ENCODE results near the gene ANKRD33B. TPM values are rescaled to one million over a fixed set of nuclear protein-coding genes. Genes with fewer than 3 reads are reported as not detected.

Gene ANKRD33B
- total and polyA plus RNA-seq, 2 experiments from 2014 or later: 2.9 to 15.4 TPM

- Histone ChIP-seq H3K27me3 (ENCODE audit: insufficient read depth) (no peaks in the 10 kb centered on the region), H3K36me3 (ENCODE audit: insufficient read depth) (no peaks in the 10 kb centered on the region), H3F3A (replicated peaks; ENCODE audit: low read depth) (0 out of 2 replicates have a peak, but pooled peaks cover 3% of the 10 kb centered on the region), H3K9me2 (ENCODE audit: insufficient read depth) (no peaks in the 10 kb centered on the region), H3K4me1 (ENCODE audit: insufficient read depth) (no peaks in the 10 kb centered on the region), H3K4me2 (no peak overlapping the region), H4K20me1 (replicated peaks; ENCODE audit: insufficient read depth) (0 out of 2 replicates have a peak, but pooled peaks cover 3% of the 10 kb centered on the region), H3K27ac (ENCODE audit: low read depth) (no peak overlapping the region), H3K4me3 (no peak overlapping the region), H2AFZ (no peak overlapping the region), H3K79me2 (replicated peaks; ENCODE audit: insufficient read depth) (peaks cover 5% of the 10 kb centered on the region; the same call in 1 of the 2 replicates)
- Mint-ChIP-seq H3K27me3 (ENCODE audit: insufficient read depth, low read depth, poor library complexity) (peaks cover 5% of the 10 kb centered on the region), H3K4me1 (peaks cover 19% of the 10 kb centered on the region; the same call in 2 of the 3 replicates), H3K4me3 (no peak overlapping the region), H3K27ac (no peak overlapping the region), H3K9me3 (no peaks in the 10 kb centered on the region), H3K36me3 (ENCODE audit: low read depth) (peaks cover 17% of the 10 kb centered on the region)
- no peak; the same call in 2 of the 3 replicates for ATAC-seq
- TF ChIP-seq CTCF (conservative IDR thresholded peaks at IDR 0.05; ENCODE audit: low read depth in 2 of 2) (0 out of 4 replicates have a peak, but pooled peaks of 1 of the 2 experiments have one; percentile 6), ZNF114 (CRISPR knock-in tag; IDR thresholded peaks at IDR 0.05) (no peak), ZNF462 (CRISPR knock-in tag; IDR thresholded peaks at IDR 0.05) (no peak)
- no peak for DNase-seq (ENCODE audit: low spot score)
Observed at GRCh38 chr5:10652151-10652550, 88.3 kb downstream of the ANKRD33B start.

GRCh38 chr5:10652606-10653005 is 88.7 kb downstream of the ANKRD33B start:
- H3K9me2 ChIP-seq (ENCODE audit: insufficient read depth): no peaks in the 10 kb centered on the region
- H3K27me3 ChIP-seq (ENCODE audit: insufficient read depth): no peaks in the 10 kb centered on the region
- H3K9me3 Mint-ChIP-seq: no peaks in the 10 kb centered on the region
- no peaks in the 10 kb centered on the region for H3K36me3 ChIP-seq (ENCODE audit: insufficient read depth)
- no peaks in the 10 kb centered on the region for H4K20me1 ChIP-seq (replicated peaks; ENCODE audit: insufficient read depth)
- H3F3A ChIP-seq (replicated peaks; ENCODE audit: low read depth): 0 out of 2 replicates have a peak, but pooled peaks cover 3% of the 10 kb centered on the region
- no peak overlapping the region for H2AFZ ChIP-seq
- ATAC-seq: no peak
- H3K27ac Mint-ChIP-seq: no peak overlapping the region
- no peak overlapping the region for H3K4me3 Mint-ChIP-seq
- no peak overlapping the region for H3K4me2 ChIP-seq
- DNase-seq (ENCODE audit: low spot score): no peak
- peaks cover 19% of the 10 kb centered on the region; the same call in 2 of the 3 replicates for H3K4me1 Mint-ChIP-seq
- H3K79me2 ChIP-seq (replicated peaks; ENCODE audit: insufficient read depth): 0 out of 2 replicates have a peak, but pooled peaks cover under 1% of the 10 kb centered on the region
- no peak overlapping the region for H3K27ac ChIP-seq (ENCODE audit: low read depth)
- peaks cover 5% of the 10 kb centered on the region for H3K27me3 Mint-ChIP-seq (ENCODE audit: insufficient read depth, low read depth, poor library complexity)
- no peak overlapping the region for H3K4me3 ChIP-seq
- H3K36me3 Mint-ChIP-seq (ENCODE audit: low read depth): peaks cover 13% of the 10 kb centered on the region
- no peaks in the 10 kb centered on the region for H3K4me1 ChIP-seq (ENCODE audit: insufficient read depth)
- no peak for TF ChIP-seq REST (IDR thresholded peaks at IDR 0.05; ENCODE audit: unreplicated experiment)
- TF ChIP-seq ZNF331 (CRISPR knock-in tag; IDR thresholded peaks at IDR 0.05; ENCODE audit: low read depth): no peak

All from GM23338 (cell line).